Large intestine (tissue), 1 donor: ENCODE data around the gene FNDC5. TPM values are rescaled to one million over a fixed set of nuclear protein-coding genes. Genes with fewer than 3 reads are reported as not detected.

ENCODE experiments used
- polyA plus RNA-seq: library from polyadenylated mRNA; unstranded; fragments of 120-200 nt; gene quantifications from one replicate; pipeline ENCODE4 v1.2.1, GENCODE V29; 2013

Gene FNDC5
- polyA plus RNA-seq, 1 donor, result 11.0 TPM

Other genes with a start within 250 kb of the FNDC5 start
- 39.5 TPM for gene ZBTB8OS, start 220.4 kb downstream of the FNDC5 start, polyA plus RNA-seq
- gene RBBP4, start 219.7 kb downstream of the FNDC5 start, polyA plus RNA-seq, result 159 TPM
- 5.2 TPM for gene SYNC, start 168.1 kb downstream of the FNDC5 start, polyA plus RNA-seq
- 59.9 TPM for gene YARS1, start 53.6 kb downstream of the FNDC5 start, polyA plus RNA-seq
- gene S100PBP, start 53.3 kb downstream of the FNDC5 start, polyA plus RNA-seq, result 27.5 TPM
- 0.87 TPM for gene HPCA, start 15.6 kb upstream of the FNDC5 start, polyA plus RNA-seq
- gene TMEM54, start 30.5 kb upstream of the FNDC5 start, polyA plus RNA-seq, result 27.7 TPM
- 31.3 TPM for gene RNF19B, start 93.9 kb upstream of the FNDC5 start, polyA plus RNA-seq
- 192 TPM for gene AK2, start 166.0 kb upstream of the FNDC5 start, polyA plus RNA-seq
- gene AZIN2, start 210.2 kb upstream of the FNDC5 start, polyA plus RNA-seq, result 2.5 TPM